ENCODE measurements around the gene KCNE3.

Gene KCNE3

GRCh38 chr11:74462631-74463030 lies 4.7 kb downstream of the KCNE3 start:
- Mint-ChIP-seq H3K9me3 (no peaks in the 10 kb centered on the region), H3K4me1 (ENCODE audit: low read depth) (no peaks in the 10 kb centered on the region), H3K4me3 (no peak overlapping the region), H3K36me3 (ENCODE audit: low read depth) (no peaks in the 10 kb centered on the region), H3K27ac (no peak overlapping the region), H3K27me3 (ENCODE audit: low read depth) (peaks cover 25% of the 10 kb centered on the region)

- H3K4me3 Mint-ChIP-seq, result no peak overlapping the region
- peaks cover 24% of the 10 kb centered on the region for H3K27me3 Mint-ChIP-seq (ENCODE audit: low read depth)
- H3K4me1 Mint-ChIP-seq (ENCODE audit: low read depth), result no peaks in the 10 kb centered on the region
- H3K9me3 Mint-ChIP-seq, result no peaks in the 10 kb centered on the region
- H3K36me3 Mint-ChIP-seq (ENCODE audit: low read depth), result no peaks in the 10 kb centered on the region
- H3K27ac Mint-ChIP-seq, result no peak overlapping the region
Observed at GRCh38 chr11:74462009-74462408, 5.3 kb downstream of the KCNE3 start.

- Mint-ChIP-seq H3K4me3 (no peak overlapping the region), H3K27ac (no peak overlapping the region), H3K4me1 (ENCODE audit: low read depth) (no peaks in the 10 kb centered on the region), H3K36me3 (ENCODE audit: low read depth) (no peaks in the 10 kb centered on the region), H3K27me3 (ENCODE audit: low read depth) (peaks cover 13% of the 10 kb centered on the region), H3K9me3 (no peaks in the 10 kb centered on the region)
Observed at GRCh38 chr11:74460481-74461154, 6.7 kb downstream of the KCNE3 start.

DNA sequence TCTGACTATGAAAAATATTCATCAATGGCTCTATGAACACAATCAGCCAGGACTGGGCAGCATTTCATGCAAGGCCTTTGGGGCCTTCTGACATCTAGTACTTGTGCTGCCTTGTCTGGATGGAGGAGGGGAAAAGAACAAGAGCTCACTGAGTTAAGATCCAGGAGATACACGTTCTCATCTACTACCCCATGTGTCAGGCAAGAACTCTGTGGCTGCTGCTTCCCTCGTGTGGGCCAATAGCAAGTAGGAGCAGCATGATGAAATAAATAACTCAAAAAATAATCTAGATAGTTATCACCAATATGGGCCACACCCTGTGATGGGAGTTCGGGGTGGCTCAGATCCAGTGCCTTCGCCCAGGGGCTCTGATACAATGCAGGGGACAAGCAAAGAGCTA lies 7.3 kb downstream of the KCNE3 start:
- Mint-ChIP-seq H3K36me3 (ENCODE audit: low read depth) (no peaks in the 10 kb centered on the region), H3K4me3 (no peak overlapping the region), H3K4me1 (ENCODE audit: low read depth) (no peaks in the 10 kb centered on the region), H3K9me3 (no peaks in the 10 kb centered on the region), H3K27ac (no peak overlapping the region), H3K27me3 (ENCODE audit: low read depth) (peaks cover 9% of the 10 kb centered on the region)

DNA sequence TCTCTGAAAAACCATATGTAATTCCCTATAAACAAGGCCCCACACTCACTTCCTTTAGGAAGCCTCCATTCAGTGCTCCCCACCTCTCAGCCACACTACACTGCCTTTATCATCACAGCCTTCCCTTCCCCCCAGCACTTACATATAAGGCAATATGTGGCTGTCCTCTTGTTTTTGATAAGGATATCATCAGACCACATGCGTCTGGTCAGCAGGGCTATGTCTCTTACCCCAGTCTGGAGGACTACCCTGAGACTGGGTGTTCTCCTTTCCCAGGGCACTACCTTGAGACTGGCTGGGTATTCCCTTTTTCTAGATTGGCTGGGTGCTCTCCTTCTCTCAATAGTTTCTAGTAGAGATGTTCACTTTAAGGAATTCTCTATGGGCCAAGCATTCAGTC lies 7.8 kb downstream of the KCNE3 start:
- peaks cover 4% of the 10 kb centered on the region for H3K27me3 Mint-ChIP-seq (ENCODE audit: low read depth)
- H3K9me3 Mint-ChIP-seq, result no peaks in the 10 kb centered on the region
- H3K4me3 Mint-ChIP-seq, result no peak overlapping the region
- no peaks in the 10 kb centered on the region for H3K36me3 Mint-ChIP-seq (ENCODE audit: low read depth)
- H3K4me1 Mint-ChIP-seq (ENCODE audit: low read depth), result no peaks in the 10 kb centered on the region
- no peak overlapping the region for H3K27ac Mint-ChIP-seq

DNA sequence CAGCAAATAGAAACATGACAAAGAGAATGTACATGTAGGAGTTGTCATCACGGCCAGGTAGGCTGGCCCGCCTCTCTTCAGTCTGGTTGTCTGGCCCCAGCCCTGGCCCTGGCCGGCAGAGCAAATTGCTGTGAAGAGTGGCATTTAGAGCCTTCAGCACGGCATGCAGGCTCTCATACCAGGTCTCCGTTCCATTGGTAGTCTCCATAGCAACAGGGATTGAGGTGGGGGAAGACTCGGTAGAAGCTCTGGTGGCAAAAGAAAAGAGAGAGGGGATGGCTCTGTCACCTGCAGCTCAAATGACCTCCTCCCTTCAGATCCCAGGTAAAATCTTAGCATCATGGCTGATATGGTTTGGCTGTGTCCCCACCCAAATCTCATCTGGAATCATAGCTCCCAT lies 10.0 kb downstream of the KCNE3 start:
- Mint-ChIP-seq H3K9me3 (no peaks in the 10 kb centered on the region), H3K36me3 (ENCODE audit: low read depth) (no peaks in the 10 kb centered on the region), H3K4me3 (no peak overlapping the region), H3K27ac (no peak overlapping the region), H3K4me1 (ENCODE audit: low read depth) (no peaks in the 10 kb centered on the region), H3K27me3 (ENCODE audit: low read depth) (peaks cover 5% of the 10 kb centered on the region)

- Mint-ChIP-seq H3K9me3 (no peaks in the 10 kb centered on the region), H3K27ac (no peak overlapping the region), H3K27me3 (ENCODE audit: low read depth) (peaks cover 5% of the 10 kb centered on the region), H3K4me1 (ENCODE audit: low read depth) (peaks cover 2% of the 10 kb centered on the region), H3K4me3 (no peak overlapping the region), H3K36me3 (ENCODE audit: low read depth) (no peaks in the 10 kb centered on the region)
Observed at GRCh38 chr11:74453373-74453975, 13.9 kb downstream of the KCNE3 start.

DNA sequence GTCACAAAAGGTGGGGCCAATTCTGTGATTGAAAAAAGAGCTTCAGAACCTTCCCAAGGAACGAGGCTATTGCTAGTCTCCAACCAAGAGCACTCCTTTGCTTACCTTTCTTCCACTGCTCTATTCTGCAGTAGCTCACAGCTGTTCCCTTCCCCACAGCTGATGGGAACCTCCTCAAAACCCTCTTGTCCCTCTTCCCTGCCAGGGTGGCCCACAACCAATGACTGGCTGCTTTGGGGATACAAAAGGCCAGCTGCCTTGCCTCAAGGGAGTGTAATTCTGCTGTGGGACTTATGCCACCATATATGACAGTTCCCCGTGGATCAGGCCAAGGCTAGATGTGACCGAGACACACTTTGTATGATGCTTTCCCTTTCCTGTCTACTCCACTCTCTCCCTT lies 15.0 kb downstream of the KCNE3 start:
- Mint-ChIP-seq H3K27me3 (ENCODE audit: low read depth) (peaks cover 5% of the 10 kb centered on the region), H3K9me3 (no peaks in the 10 kb centered on the region), H3K36me3 (ENCODE audit: low read depth) (no peaks in the 10 kb centered on the region), H3K4me3 (no peak overlapping the region), H3K27ac (no peak overlapping the region), H3K4me1 (ENCODE audit: low read depth) (peaks cover 2% of the 10 kb centered on the region)

DNA sequence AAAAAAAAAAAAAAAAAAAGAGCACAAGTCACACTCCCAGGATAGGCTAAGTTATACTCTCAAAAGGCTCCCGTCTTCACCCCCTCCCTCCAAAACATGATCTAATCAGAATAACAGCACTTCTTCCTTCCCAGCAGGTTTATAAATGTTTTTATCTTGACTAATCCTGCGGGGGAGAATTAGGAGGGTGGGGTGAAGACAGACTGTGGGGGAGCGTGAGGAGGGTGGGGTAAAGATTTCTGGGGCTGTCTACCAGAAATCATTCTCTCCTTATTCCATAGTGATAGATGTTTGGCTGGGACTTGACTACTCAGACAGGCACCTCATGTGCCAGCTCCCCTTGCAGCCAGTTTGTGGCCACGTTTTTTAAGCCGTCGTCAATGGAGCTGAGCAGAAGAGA lies 17.0 kb downstream of the KCNE3 start:
- no peaks in the 10 kb centered on the region for H3K9me3 Mint-ChIP-seq
- H3K36me3 Mint-ChIP-seq (ENCODE audit: low read depth), result no peaks in the 10 kb centered on the region
- H3K4me3 Mint-ChIP-seq, result no peak overlapping the region
- H3K27me3 Mint-ChIP-seq (ENCODE audit: low read depth), result peaks cover 5% of the 10 kb centered on the region
- peaks cover 2% of the 10 kb centered on the region for H3K4me1 Mint-ChIP-seq (ENCODE audit: low read depth)
- no peak overlapping the region for H3K27ac Mint-ChIP-seq

GRCh38 chr11:74449369-74449931 lies 17.9 kb downstream of the KCNE3 start:
- Mint-ChIP-seq H3K27ac (no peak overlapping the region), H3K4me1 (ENCODE audit: low read depth) (peaks cover 2% of the 10 kb centered on the region)

DNA sequence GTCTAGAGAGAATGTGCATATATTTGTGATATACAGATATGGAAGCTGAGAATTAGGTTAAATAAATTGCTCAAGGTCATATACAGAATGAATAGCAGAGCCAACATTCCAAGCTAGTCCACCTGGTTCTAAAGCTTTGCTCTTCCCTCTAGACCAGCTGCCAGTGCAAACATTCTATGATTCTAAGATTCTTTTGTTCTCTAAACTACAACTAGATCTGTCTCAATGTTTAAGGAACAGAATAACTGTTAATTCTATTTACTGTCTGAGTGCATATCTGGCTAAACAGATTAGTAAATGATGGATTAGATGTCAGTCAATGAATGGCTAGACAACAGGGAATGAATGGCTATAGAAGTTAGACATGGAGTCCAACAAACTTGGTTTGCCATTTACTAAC lies 19.6 kb downstream of the KCNE3 start:
- Mint-ChIP-seq H3K27ac (no peak overlapping the region), H3K4me1 (ENCODE audit: low read depth) (peaks cover 2% of the 10 kb centered on the region), H3K9me3 (no peaks in the 10 kb centered on the region), H3K36me3 (ENCODE audit: low read depth) (no peaks in the 10 kb centered on the region), H3K4me3 (no peak overlapping the region), H3K27me3 (ENCODE audit: low read depth) (peaks cover 4% of the 10 kb centered on the region)

More at GRCh38 chr11:74449369-74449931, 17.9 kb downstream of the KCNE3 start:
- H3K9me3 Mint-ChIP-seq, result no peaks in the 10 kb centered on the region
- no peaks in the 10 kb centered on the region for H3K36me3 Mint-ChIP-seq (ENCODE audit: low read depth)
- peaks cover 6% of the 10 kb centered on the region for H3K27me3 Mint-ChIP-seq (ENCODE audit: low read depth)
- H3K4me3 Mint-ChIP-seq, result no peak overlapping the region

GRCh38 chr11:74446532-74446938 lies 20.8 kb downstream of the KCNE3 start:
- no peak overlapping the region for H3K27ac Mint-ChIP-seq
- no peak overlapping the region for H3K4me3 Mint-ChIP-seq
- no peaks in the 10 kb centered on the region for H3K9me3 Mint-ChIP-seq
- peaks cover 4% of the 10 kb centered on the region for H3K27me3 Mint-ChIP-seq (ENCODE audit: low read depth)
- H3K36me3 Mint-ChIP-seq (ENCODE audit: low read depth), result no peaks in the 10 kb centered on the region
- peaks cover 2% of the 10 kb centered on the region for H3K4me1 Mint-ChIP-seq (ENCODE audit: low read depth)

GRCh38 chr11:74444173-74444826 lies 23.0 kb downstream of the KCNE3 start:
- Mint-ChIP-seq H3K27ac (no peak overlapping the region), H3K9me3 (peaks cover 13% of the 10 kb centered on the region), H3K4me3 (no peak overlapping the region), H3K4me1 (ENCODE audit: low read depth) (peaks cover 2% of the 10 kb centered on the region), H3K27me3 (ENCODE audit: low read depth) (peaks cover 4% of the 10 kb centered on the region), H3K36me3 (ENCODE audit: low read depth) (no peaks in the 10 kb centered on the region)

GRCh38 chr11:74443071-74443864 lies 24.1 kb downstream of the KCNE3 start:
- no peaks in the 10 kb centered on the region for H3K4me1 Mint-ChIP-seq (ENCODE audit: low read depth)
- peaks cover 13% of the 10 kb centered on the region for H3K9me3 Mint-ChIP-seq
- no peak overlapping the region for H3K4me3 Mint-ChIP-seq
- H3K27ac Mint-ChIP-seq, result no peak overlapping the region
- no peaks in the 10 kb centered on the region for H3K36me3 Mint-ChIP-seq (ENCODE audit: low read depth)
- H3K27me3 Mint-ChIP-seq (ENCODE audit: low read depth), result peaks cover 4% of the 10 kb centered on the region

Measured in T-helper 1 cell treated with Interleukin-12 subunit alpha and Interleukin-12 subunit beta and Interleukin-4 antibody, amounts not matched to agents 30 μg/mL and 1 μg/mL, for 36 hours (primary cell).